Measurements from ENCODE around the gene LPP.

DNA sequence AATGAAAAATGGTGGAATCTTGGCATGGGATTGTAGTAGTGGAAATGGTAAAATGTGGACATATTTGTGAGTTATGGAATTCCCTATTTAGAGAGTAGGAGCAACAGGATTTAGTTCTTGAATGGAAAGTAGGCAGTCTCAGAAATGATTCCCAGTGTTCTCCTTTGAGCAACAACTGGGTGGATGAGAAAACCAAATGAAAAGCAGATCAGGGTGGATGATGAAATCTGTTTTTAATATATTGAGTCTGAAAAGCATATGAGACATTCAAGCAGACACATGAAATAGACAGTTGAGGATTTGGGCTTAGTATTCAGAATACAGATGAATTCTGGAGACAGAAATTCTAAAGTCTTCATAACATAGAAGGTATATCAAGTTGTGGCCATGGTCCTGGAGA, 451.3 kb downstream of the LPP start:
- TF ChIP-seq CTCF (IDR thresholded peaks at IDR 0.05) = no peak
- no peak for TF ChIP-seq POLR2AphosphoS5 (IDR thresholded peaks at IDR 0.05)

Data from stomach (tissue), 4 donors.